K562 treated with DMSO at 1 percent for 4 hours (cell line): ENCODE results near the gene DPF1. TPM values are rescaled to one million over a fixed set of nuclear protein-coding genes. Genes with fewer than 3 reads are reported as not detected.

Experiments used
- total RNA-seq: library from RNA; unstranded; fragments of 300-600 nt; gene quantifications from 2 replicates; pipeline ENCODE4 v1.2.3, GENCODE V29; 2022; ENCODE audit not compliant: insufficient read depth

DPF1 gene
- 1.7 and 1.9 TPM in 2 replicates for total RNA-seq

GRCh38 chr19:38224014-38224862, at the start of gene DPF1:
TSS of gene DPF1 (minus strand) at chr19:38224222. CDS start at chr19:38224142, 80 bp downstream.

GRCh38 chr19:38264486-38265212, 40.6 kb upstream of the DPF1 start, which contains the start of gene SPINT2:
TSS of gene SPINT2 (plus strand) at chr19:38264573. CDS start at chr19:38264893, 320 bp downstream.

Other genes starting within 250 kb of the DPF1 start
- 59.5 and 75.3 TPM in 2 replicates for gene PPP1R14A, start 32.2 kb upstream of the DPF1 start, total RNA-seq
- 1.2 TPM in 1 of 2 replicates, not detected in the other for gene SPINT2, start 40.4 kb upstream of the DPF1 start, total RNA-seq
- gene C19orf33, start 80.0 kb upstream of the DPF1 start, total RNA-seq, result not detected in 2 replicates
- 487 and 516 TPM in 2 replicates for gene YIF1B, start 91.7 kb upstream of the DPF1 start, total RNA-seq
- 0.12 TPM in 1 of 2 replicates, not detected in the other for gene KCNK6, start 95.6 kb upstream of the DPF1 start, total RNA-seq
- not detected in 2 replicates for gene CATSPERG, start 111.6 kb upstream of the DPF1 start, total RNA-seq
- gene PSMD8, start 150.3 kb upstream of the DPF1 start, total RNA-seq, result 380 and 446 TPM in 2 replicates
- gene GGN, start 163.8 kb upstream of the DPF1 start, total RNA-seq, result 3.0 and 3.6 TPM in 2 replicates
- 0.48 and 1.3 TPM in 2 replicates for gene SPRED3, start 164.5 kb upstream of the DPF1 start, total RNA-seq
- gene FAM98C, start 178.9 kb upstream of the DPF1 start, total RNA-seq, result 21.1 and 31.7 TPM in 2 replicates
- gene RASGRP4, start 202.0 kb upstream of the DPF1 start, total RNA-seq, result 20.3 and 24.4 TPM in 2 replicates
- gene RYR1, start 209.5 kb upstream of the DPF1 start, total RNA-seq, result 2.2 and 8.6 TPM in 2 replicates